HEK293T (cell line): ENCODE results near the gene ACP4.

ENCODE experiments used
- CTBP1 ChIP-seq: fragments of 450-650 bp; IDR thresholded peaks from 2 replicates; pipeline ENCODE4 v1.6.1; 2016; ENCODE audit warnings: borderline replicate concordance
- ELF4 ChIP-seq: fragments of 450-650 bp; IDR thresholded peaks from 2 replicates; pipeline ENCODE4 v1.6.1; 2017; ENCODE audit warnings: antibody characterized with exemption
- FOXM1 ChIP-seq: fragments of 450-650 bp; IDR thresholded peaks from 2 replicates; pipeline ENCODE4 v1.6.1; 2017; ENCODE audit warnings: mild to moderate bottlenecking, borderline replicate concordance
- NFRKB ChIP-seq: fragments of 450-650 bp; IDR thresholded peaks from 2 replicates; pipeline ENCODE4 v1.6.1; 2016; ENCODE audit warnings: mild to moderate bottlenecking, moderate library complexity
- SP1 ChIP-seq: fragments of 450-650 bp; IDR thresholded peaks from 2 replicates; pipeline ENCODE4 v1.6.1; 2017
- TARDBP ChIP-seq: fragments of 450-650 bp; IDR thresholded peaks from 2 replicates; pipeline ENCODE4 v1.6.1; 2016

- no peak for TF ChIP-seq TARDBP
- TF ChIP-seq SP1: no peak
- TF ChIP-seq ELF4: no peak
- no peak for TF ChIP-seq CTBP1
- no peak for TF ChIP-seq FOXM1
- TF ChIP-seq NFRKB: no peak
Observed at GRCh38 chr19:50820549-50821247, 30.5 kb downstream of the ACP4 start.
